GM12892 (cell line): ENCODE measurements around the gene NIPSNAP2.
"Not testable (repeated sequence)": the region's sequence is repeated elsewhere in the genome, so short reads cannot be mapped to it uniquely, and the experiment has no call there.

ENCODE experiments used
- POLR2A ChIP-seq: IDR thresholded peaks from 2 replicates; pipeline ENCODE4 v1.6.1; 2011; ENCODE audit warnings: low read depth, low read length, control low read depth
- POLR2AphosphoS5 ChIP-seq: IDR thresholded peaks from 2 replicates; pipeline ENCODE4 v1.6.1; 2011; ENCODE audit warnings: low read depth, low read length, control low read depth
- TAF1 ChIP-seq: IDR thresholded peaks from 2 replicates; pipeline ENCODE4 v1.6.1; 2011; ENCODE audit warnings: low read depth, mild to moderate bottlenecking, control low read depth, low read length, borderline replicate concordance

DNA sequence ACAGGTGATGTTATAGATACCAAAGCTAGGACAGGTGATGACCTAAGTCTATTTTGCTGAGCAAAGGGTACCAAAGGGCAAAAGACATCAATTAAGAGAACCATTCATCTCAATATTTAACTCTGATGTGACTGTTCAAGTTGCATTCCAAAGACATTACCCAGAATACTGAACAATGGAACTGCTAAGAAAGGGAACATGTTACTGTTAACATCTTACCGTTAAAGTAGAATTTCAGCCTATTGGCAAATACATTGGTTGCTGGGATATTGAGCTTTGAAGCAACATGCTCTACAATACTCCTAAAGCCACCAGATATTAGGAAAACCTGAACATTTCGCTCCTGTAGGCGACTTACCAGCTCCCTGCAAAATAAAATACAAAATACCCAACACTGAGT is 52.6 kb downstream of the NIPSNAP2 start:
- not testable (repeated sequence) for TF ChIP-seq POLR2A, POLR2AphosphoS5, TAF1
